Activated CD4-positive, alpha-beta T cell treated with anti-CD3 and anti-CD28 coated beads, Interleukin-2, amount 50 U/mL, for 16 hours (primary cell): ENCODE measurements around the gene KRT1.
"Not testable (repeated sequence)": the region's sequence is repeated elsewhere in the genome, so short reads cannot be mapped to it uniquely, and the experiment has no call there.

Experiments
- DNase-seq: peaks from one replicate; pipeline ENCODE4 v3.0.0-alpha.2; 2020

Gene KRT1

DNA sequence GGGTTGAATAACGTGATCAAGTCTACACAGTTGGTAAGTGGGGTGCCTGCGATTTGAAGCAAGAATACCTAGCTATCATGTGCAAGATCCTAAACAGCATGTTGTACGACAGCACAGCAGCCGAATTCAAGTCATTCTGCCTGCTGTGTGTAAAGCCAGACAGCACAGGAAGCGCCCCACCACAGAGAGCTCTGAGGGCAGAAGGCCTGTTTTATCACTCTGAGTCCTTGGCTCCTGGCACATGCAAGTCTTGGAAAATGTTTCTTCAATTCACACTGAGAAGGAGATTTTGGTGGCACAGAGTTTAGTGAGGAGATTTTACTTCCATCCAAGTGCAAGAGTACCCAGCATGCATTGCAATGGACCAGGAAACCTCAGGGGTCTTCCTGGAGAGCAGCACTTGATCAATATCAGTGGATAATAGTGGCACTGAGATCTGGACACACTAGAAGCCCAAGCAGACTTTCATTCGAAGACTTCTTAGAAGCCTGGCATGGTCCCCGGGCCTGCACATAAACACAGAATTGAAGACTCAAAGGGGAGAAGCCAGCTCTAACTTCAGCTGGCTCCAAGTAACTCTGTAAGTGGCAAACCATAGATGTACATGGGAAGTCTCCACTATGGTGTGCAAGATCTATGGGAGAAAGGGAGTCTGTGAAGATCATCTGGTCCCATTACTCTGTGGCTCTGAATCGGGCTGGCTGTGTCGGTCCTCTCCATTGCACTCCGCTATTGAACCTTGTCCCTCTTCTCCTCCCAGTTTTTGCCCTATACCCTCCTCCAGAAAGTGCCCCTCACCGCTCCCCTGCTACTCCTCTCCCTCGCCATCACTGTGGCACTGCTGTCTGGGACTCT, 1.5 kb upstream of the KRT1 start:
- DNase-seq = no peak

DNA sequence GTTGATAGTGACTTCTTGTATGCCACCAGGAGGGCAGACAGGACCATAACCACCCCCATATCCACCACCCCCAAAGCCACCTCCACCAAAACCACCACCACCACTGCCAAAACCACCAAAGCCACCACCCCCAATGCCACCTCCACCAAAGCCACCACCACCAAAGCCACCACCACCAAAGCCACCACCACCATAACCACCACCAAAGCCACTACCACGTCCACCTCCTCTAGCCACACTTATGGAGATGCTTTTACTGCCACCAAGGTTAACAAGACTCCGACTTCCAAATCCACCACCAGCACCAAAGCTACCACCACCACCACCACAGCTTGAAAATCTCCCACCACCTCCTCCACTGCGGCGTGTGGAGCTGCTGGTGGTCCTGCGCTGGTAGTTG, 332 bp downstream of the KRT1 start:
- DNase-seq = no peak

DNA sequence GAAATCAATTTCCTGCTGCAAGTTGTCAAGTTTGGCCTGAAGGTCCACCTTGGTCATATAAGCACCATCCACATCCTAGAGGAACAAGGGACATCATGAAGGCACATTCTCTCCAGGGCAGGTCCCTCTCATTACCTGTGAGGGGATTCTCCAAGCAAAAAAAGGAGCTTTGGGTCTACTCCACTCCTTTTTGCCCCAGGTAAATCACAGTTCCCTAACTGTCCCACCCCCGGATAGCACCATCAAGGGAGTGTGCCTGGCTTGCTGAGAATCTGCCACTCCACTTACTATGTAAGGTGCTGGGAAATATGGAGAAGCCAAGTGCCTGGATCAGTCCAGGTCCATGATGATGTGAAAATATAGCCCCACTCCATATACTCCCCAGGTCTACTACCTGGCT, 2.5 kb downstream of the KRT1 start:
- DNase-seq = no peak

DNA sequence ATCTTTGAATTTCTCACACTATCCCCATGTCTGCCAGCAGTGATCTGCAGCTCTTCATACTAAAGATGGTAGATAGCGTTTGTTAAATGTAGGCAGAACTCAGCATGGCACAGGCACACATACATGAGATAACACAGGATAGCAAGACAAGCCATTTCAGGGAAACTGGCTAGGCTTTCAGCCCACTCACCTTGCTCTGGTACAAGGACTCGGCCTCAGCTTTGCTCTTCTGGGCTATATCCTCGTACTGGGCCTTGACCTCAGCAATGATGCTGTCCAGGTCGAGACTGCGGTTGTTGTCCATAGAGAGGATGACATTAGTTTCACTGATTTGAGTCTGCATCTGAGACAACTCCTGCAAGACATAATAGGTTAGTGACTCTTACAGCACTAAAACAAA, 3.1 kb downstream of the KRT1 start:
- DNase-seq = no peak

DNA sequence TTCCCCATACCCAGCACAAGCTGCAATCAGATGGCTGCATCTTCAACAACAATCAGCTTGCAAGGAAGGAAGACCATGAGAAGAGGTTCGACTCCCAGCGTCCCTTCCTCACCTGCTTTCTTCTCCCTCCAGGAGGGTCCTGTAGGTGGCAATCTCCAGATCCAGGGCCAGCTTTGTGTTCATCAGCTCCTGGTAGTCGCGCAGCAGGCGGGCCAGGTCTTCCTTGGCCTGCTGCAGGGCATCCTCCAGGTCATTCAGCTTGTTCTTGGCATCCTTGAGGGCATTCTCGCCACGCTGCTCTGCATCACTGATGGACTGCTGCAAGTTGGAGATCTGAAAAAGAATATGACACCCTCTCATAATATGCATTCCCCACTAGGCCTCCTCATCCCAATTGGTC, 4.0 kb downstream of the KRT1 start:
- DNase-seq = no peak

DNA sequence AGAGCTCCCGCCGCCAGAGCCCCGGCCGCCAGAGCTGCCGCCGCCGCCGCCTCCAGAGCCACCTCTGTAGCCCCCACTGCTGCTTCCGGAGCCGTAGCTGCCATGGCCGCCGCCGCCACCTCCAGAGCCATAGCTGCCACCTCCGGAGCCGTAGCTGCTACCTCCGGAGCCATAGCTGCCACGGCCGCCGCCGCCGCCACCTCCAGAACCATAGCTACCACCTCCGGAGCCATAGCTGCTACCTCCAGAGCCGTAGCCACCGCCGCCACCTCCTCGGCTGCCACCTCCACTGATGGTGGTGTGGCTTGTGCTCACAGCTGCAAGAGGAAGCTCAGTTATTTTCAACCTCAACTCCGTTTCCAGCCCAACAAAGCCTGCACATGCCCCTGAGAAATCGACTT, 4.9 kb downstream of the KRT1 start:
- no peak for DNase-seq

DNA sequence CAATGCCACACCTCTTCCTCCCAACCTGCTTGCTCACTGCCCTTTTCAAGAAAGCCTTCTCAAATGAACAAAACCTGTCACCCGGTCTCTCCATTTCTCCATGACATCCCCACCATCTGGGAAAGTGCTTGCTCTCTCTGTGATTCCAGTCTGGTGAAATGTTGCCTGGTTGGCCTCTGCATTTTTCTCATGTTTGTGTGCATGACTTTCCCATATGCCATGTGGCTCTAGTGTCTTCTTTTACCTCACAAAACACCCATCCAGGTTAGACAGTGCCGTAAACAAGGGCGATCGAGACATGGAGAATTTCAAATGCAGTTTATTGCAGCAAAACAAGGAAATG, 5.8 kb downstream of the KRT1 start:
- no peak for DNase-seq

DNA sequence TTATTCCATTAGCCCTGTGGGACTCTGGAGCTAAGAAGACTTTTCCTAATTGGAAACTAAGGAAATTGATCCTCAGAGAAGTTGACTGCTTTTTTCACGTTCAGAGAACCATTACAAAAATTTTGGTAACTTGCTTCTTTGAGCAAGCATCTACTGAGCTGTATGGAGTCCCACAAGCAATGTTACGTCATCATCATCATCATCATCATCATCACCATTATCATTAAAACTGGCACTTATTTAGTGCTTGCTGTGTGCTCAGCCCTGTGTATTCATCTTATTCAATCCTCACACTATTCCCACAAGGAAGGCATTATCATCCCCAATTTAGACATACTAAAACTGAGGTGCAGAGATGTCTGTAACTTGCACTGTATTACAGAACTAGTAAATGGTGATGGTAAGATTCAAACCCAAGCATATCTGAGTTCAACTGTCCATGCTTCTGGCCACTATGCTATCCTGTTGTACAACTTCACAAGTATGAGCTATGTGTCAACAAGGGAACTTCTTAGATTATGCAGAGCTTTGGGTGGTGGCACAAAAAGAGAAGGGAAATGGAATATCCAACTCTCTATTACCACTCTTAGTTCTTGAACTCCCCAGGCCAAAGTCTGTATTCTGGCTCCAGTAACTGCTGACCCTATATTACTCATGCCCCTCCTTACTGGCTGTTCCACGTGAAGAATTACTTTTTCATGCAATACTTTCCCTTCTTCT, 6.3 kb downstream of the KRT1 start:
- DNase-seq = no peak

DNA sequence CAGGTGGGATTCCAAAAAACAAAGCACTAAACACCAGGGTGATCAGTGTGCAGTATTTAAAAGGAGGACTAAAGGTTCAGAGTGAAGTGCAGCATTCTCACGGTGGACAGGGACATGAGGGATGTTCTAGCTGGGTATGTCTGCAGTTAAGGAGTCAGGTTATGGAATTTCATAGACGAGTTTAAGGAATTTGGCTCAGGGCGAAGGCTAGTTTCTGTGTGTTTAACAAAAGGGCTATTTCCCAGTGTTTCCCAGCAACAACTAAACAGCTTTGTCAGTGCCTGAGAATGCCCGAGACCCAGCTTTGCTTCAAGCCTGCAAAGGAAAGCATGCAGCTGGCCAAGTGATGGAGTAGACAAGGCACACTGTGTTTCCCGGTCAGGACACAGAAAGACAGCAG, 7.0 kb downstream of the KRT1 start:
- DNase-seq = no peak

DNA sequence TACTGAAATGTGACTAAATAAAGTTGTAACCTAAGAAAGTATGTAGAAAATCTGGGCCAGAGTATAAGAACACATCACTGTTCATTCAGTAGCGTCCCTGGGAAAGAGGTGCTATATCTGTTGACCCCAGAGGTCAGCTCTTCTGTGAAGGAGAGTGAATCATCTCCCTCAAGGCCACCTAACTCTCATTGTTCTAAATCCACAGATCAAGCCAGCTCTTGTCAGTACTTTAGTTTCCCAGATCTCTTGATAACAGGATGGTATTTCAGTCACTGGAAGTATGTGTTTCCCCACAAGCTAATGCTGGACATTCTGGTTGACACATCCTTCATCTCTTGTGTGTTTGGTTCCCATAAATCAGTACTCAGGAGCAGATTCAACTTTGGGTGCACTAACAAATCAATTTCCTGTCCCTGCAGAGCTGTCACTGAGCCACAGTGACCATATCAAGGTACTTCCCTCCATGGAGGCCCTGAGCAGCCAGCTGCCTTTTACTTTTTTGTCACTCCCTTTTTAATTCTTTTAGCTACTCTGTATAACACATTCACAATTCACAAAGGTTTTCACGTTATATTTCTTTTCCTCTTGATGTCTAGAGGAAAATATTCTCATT, 7.8 kb downstream of the KRT1 start:
- DNase-seq = no peak

DNA sequence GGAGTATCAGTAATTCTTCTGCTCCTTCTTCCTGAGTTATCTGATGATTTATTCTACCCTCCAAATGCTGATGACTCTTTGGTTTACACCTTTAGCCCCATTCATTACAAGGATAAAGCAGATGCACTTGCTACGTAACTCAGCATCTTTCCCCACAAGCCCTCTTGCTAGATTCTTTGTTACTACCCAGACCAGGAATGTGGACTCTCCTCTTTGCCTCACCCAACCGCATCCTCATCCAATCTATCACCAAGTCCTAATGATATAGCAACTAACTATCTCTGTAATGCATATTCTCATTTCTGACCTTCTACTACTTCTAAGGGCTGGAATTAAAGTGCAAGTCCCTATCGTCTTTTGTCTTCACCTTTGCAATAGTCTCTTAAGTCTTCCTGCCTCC, 9.2 kb downstream of the KRT1 start:
- DNase-seq = no peak

DNA sequence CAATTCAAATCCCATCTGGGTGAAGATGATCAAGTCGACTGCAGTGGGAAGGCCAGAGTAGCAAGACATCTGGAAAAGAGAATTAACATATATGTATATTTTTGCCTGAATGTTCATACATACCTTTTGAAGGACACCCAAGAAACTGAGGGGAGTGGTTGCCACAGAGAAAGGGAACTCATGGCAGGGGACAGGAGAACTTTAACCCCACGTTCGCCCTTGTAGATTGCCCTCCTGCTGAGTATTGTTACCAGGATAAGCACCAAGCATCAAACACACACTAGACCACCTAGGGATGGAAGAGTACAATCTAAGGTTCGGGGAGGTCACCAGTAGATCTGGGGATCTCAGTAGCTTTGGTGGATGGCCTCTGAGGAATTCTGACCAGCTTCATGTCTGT, 9.7 kb downstream of the KRT1 start:
- DNase-seq = no peak

DNA sequence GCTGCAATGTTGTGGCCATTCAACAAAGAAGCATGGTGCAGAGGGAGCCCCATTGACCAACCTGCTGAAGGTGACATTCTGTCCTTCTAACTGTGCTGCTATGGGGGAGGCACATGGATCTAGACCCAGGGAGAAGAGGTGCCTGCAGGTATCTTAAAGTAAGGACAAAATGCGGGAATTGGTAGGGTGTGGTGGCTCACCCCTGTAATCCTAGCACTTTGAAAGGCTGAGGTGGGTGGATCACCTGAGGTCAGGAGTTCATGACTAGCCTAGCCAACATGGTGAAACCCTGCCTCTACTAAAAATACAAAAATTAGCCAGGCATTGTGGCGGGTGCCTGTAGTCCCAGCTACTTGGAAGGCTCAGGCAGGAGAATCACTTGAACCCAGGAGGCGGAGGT, 10.3 kb downstream of the KRT1 start:
- DNase-seq = not testable (repeated sequence)

DNA sequence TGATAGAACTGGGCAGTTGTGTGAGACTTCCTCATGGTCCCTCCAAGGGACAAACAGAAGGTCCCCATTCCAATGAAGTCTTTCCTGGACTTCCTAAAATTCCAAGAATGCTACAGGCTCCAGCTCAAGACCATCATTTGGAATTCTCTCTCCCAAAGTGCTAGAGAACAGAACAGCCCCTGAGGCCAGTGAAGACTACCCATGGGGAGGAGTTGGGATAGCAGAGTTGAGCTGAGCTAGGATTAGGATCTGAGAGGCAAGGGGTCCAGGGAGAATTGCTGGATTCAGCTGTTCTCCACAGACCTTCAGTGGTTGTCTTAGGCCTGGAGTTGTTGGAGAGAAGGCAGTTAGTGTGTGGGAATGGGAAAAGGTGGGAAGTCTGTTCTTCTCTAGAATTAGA, 10.8 kb downstream of the KRT1 start:
- no peak for DNase-seq

DNA sequence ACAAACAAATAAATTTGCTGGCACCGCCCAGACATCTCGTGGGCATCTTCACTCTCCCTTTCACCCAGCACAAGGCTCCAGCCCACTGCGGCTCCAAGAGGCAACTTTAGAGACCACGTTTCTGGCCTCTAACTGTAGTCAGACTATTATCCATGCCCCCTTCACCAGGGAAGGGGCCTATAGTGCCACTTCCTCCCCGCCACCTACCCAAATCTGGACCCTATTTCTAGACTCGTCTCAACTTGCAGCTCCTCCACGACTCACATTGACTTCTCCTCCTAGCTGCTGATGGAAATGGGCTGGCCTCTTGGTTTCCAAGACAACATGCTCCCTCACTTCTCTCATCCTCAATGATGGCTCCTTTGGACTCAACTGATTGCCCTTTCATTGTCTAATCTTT, 12.3 kb downstream of the KRT1 start:
- no peak for DNase-seq

DNA sequence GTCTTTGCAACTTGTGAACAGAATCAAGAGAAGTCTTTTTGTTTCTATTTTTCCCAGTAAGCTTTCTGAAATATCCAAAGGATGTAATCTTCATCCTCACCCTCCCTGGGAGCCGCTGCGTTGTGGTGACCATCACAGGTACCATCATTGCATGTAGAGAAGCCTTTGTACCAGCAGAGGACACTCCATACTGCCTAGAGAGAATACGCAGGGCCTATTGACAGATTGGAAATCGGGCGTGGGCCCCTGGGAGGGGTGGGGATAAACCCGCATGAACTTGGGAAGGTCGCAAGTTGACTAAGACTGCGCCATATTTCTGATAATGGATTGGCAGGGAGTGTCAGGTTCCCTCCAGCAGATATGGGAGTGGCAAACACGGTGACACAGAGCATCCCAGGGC, 12.7 kb downstream of the KRT1 start:
- DNase-seq = no peak

DNA sequence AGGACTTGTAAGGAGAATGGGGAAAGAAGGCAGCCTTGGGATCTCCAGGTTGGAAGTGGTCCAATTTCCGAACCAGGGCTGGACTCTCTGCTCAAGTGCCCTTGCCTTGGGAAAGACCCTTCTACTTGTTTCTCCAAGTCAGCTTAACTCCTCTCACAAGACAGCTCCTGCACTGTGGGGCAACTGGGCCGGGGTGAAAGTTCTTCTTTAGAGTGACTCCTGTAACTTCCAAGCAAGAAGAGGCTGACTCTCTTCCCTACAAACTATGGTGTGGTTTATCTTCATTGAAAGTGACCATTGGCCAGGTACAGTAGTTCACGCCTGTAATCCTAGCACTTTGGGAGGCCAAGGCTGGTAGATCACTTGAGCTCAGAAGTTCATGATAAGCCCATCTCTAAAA, 13.7 kb downstream of the KRT1 start:
- no peak for DNase-seq

DNA sequence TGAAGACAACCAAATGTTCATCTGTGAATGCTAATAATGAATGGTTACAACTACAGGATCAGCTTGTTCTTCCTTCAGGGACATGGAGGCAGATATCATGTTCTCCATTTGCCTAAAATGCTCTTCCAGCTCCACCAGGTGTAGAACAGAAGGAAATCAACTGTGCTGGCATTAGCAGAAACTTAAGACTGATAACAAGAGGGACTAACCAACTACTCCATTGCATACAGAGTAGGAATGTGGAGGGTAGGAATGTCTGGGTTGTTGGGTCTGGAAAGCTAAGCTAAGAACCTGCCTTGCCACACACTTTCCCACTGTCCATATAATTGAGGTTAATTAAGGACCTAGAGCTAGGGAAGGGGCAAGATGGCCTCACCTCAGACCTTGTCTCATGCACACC, 16.8 kb downstream of the KRT1 start:
- no peak for DNase-seq

DNA sequence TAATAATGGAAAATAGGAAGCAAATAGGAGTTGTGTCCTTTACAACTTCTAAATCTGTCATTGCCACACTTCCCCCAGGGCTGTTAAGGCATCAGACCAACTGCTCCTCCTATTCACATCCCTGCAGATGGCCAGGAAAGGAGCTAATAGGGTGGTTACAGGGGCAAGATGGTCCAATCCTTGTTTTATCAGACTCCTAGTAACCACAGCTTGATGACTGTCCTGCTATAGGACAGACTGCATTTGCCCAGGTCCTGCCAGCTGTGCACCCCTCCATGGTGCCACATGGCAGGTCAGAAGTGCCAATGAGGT, 17.3 kb downstream of the KRT1 start:
- DNase-seq = no peak

DNA sequence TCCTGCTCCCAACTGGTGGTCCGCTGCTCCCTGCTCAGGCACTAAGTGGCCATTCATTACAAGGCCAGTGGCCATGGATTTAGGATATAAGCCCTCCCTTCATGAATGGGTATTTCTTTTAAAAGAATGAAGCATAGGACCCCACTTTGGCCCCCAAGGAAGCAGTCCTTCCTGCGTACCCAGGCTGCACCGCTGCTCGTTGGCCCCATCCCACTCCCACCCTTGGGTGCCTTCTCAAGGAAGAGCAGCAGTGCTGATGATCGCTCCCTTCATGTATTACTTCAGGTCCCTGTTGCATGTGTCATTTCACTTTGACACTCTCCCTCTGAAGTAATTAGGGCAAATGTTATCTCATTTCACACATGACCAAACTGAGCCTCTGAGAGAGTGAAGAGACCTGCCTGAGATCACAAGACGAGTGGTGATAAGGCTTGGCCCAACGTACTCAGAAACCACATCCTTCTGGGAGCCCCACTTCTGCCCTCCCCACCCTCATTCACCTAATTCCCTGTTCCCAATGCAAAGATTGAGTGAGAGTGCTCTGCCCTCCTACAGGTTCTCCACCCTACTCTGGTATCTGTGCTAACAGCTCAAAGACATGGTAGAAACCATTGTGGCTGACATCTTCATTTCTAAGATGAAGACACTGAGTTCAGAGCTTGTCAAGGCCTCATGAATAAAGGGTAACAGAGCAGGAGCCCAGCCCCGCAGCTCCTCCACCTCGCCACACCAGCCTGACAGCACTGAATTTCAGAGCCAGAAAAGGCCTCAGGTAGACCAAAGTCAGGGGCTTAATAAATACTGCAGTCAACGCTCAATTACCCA, 17.9 kb downstream of the KRT1 start:
- no peak for DNase-seq

DNA sequence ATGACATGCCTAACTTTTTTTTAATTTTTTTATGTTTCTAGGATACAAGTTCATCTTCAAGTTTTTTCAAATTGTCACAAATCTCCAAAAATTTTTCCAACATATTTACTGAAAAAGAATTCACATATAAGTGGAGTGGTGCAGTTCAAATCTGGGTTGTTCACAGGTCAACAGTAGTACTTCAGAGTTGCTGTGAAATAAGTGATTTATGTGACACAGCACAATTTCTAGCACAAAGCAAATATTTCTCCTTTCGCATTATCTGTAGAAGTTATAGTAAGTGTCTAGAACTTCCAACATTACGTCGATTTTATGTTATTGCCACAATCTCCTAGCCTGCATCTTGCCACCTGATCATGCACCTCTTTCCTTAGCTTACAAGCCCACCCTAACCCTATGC, 18.5 kb downstream of the KRT1 start:
- DNase-seq = no peak

DNA sequence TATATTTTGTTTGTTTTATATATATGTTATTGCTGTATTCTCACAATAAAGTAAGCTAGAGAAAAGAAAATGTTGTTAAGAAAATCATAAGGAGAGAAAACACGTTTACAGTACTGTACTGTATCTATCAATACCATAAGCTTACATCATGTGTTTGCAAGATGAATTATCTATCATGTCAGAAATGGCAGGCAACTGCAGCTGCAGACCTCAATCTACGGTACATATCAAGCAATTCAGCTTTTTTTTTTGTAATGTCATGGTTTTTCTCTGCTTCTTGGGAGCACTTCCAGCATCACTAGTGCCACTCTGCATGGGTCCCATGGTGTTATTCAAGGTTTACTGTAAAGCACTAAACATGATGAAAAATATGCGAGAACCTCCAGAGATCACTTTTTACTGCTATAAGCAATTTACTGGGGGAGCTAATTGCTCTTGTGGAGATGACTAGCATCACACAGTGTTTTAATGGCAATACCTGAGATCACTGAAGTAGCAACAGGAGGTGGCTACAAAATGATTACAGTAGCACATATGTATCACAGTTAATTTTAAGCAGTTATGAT, 19.2 kb downstream of the KRT1 start:
- no peak for DNase-seq

DNA sequence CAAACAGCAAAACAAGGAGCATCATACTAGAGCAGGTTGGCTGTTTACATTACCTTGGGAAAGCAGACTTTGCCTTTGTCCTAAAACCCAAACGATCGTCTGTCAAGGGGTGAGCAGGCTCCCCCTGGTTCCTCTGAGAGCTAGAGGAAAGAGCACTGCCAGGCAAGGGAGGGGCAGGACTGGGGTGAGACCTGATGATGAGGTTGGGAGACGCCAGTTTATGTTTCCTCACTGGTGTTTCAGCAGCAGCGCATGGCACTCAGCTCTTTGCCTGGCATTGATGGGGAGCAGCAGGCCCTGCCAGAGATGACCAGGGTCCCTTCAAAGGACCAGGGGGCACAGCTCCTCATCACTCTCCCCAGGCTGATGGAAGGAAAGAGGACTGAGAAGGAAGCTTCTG, 20.3 kb downstream of the KRT1 start:
- DNase-seq = no peak
